Astrocyte of the hippocampus (primary cell): ENCODE results near the gene HEYL.
"Not testable (repeated sequence)": the region's sequence is repeated elsewhere in the genome, so short reads cannot be mapped to it uniquely, and the experiment has no call there.

Experiments used
- DNase-seq: peaks from one replicate; pipeline ENCODE4 v3.0.0; 2011; ENCODE audit warnings: low read depth, low spot score

HEYL gene

DNA sequence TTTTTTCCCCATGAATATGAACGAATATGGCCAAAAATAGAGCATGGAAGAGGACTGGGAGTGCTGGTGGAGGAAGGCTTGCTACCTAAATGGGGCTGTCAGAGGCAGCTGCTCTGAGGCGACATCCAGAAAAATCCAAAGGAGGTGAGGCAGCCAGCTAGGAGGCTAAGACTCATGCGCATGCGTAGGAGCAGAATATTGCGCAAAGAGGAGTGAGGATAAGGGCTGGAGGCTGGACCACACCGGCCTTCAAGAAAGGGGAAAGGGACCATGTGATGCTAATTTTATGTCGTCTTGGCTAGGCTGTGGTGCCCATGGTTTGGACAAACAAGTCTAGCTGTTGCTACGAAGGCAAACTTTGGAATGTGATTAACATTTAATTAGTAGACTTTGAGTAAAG lies 30.5 kb downstream of the HEYL start:
- DNase-seq, result no peak

DNA sequence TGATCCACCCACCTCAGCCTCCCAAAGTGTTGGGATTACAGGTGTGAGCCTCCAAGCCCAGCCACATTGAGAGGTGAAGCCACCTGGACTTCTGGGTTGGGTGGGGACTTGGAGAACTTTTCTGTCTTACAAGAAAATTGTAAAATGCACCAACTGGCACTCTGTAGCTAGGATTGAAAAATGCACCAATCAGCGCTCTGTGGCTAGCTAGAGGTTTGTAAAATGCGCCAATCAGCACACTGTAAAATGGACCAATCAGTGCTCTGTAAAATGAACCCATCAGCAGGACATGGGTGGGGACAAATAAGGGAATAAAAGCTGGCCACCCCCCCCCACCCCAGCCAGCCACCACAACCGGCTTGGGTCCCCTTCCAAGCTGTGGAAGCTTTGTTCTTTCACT lies 35.8 kb downstream of the HEYL start:
- DNase-seq, result not testable (repeated sequence)

DNA sequence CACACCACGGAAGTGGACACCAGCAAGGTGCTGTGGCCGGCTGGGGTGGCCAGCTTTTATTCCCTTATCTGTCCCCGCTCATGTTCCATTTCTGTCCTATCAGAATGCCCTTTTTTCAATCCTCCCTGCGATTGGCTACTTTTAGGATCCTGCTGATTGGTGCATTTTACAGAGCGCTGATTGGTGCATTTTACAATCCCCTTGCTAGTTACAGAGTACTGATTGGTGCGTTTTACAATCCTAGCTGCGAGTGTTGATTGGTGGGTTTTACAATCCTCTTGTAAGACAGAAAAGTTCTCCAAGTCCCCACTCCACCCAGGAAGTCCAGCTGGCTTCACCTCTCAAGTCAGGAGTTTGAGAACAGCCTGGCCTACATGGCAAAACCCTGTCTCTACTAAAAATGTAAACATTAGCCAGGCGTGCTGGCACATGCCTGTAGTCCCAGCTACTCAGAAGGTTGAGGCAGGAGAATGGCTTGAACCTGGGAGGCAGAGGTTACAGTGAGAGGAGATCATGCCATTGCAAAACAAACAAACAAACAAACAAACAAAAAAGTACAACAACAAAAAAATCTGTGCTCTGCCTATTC lies 37.7 kb downstream of the HEYL start:
- not testable (repeated sequence) for DNase-seq

DNA sequence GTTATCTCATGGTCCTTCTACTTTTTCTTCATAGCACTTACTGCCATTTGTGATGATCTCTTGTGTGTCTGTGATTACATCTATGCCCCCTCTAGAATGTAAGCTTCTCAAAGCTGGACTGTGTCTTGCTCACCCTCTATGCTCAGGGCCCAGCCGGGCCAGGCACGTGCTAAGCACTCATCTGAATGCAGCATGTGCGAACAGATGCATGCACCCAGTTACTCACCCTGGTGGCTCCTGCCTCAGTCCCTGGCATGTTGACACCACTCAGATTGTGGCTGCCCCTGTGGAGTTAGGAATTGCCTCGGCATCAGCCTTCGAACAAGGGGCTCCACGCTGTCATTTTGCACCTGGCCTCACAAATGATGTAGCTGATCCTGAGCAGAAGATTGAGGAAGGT lies 43.3 kb downstream of the HEYL start:
- no peak for DNase-seq

DNA sequence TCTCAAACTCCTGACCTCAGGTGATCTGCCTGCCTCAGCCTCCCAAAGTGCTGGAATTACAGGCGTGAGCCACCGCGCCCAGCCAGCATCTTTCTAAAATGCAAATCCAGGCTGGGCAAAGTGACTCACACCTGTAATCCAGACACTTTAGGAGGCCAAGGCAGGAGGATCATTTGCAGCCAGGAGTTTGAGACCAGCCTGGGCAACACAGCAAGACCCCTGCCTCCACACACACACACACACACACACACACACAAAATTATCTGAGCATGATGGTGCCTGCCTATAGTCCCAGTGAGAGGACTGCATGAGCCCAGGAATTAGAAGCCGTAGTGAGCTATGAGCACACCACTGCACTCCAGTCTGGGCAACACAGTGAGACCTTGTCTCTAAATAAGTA lies 46.1 kb downstream of the HEYL start:
- no peak for DNase-seq

DNA sequence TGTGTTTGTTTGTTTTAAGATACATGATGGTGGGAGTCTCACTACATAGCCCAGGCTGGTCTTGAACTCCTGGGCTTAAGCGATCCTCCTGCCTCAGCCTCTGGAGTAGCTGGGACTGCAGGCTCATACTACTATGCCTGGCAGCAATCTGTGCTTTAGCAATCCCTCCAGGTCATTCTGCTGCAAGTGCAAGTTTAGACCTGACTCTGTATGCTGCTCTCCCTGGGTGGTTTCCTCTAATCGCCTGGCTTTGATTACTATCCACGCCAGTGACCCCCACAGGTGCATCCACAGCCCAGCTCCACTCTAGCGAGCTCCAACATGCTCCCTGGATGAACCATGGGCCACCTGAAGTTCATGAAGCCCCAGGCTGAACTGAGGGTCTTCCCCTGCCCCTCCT lies 47.4 kb downstream of the HEYL start:
- no peak for DNase-seq

DNA sequence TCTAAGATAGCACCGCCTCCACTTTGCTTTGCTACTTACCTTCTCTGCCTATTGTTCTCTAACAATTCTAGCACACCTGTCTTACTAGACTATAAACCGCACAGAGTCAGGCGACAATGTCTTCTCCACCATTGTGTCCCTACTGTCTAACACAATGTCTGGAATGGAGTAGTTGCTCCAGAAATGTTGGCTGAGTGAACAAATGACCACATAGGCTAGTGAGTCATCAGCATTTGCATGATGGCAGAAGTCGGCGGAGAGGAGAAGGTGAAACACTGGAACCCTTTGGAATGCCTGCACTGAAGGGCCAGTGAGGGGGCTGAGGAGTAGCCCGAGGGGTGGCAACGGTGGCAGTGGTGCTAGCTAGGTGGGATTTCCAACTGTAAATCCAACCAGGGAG lies 48.9 kb downstream of the HEYL start:
- peak; percentile 68 for DNase-seq

DNA sequence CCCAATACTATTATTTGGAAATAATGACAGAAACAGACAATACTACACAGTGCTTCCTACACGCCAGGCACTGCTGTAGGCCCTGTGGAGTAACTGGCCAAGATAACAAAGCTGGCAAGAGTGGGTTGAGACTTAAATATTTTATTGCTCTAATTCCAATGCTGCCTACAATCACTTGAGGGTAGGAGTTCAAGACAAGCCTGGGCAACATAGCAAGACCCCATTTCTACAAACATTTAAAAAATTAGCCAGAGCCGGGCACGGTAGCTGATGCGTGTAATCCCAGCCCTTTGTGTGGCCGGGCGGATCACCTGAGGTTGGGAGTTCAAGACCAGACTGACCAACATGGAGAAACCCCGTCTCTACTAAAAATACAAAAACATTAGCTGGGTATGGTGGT lies 53.5 kb downstream of the HEYL start:
- DNase-seq, result no peak

DNA sequence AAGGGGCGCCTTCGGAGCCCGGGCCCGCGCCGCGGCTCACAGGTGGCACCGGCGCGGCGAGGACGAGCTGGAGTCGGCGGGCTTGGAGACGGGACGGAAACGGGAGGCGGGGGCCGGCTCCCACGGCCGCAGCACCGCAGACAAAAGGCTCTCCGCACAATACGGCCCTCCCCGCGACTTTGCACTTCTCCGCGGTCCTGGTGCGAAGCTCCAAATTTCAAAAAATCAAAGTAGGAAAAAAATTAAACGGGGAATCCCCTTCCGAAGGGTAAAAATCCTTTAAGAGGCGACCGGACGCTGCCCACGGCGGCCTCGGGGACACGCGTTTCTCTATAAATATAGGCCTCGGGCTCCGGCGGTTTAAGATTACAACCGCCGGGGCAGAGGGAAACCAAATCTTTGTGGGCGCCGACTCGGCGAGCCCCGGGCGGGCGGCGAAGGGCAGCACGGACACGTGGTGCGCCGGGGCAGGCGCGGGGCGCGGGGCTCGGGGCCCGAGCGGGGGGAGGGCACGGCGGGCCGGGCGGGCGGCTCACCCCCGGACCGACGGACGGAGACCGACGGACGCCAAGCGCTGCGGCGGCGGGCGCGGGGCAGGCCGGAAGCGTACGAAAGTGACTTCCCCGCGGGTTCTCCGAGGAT lies 63.3 kb downstream of the HEYL start:
- peak; percentile 56 for DNase-seq

DNA sequence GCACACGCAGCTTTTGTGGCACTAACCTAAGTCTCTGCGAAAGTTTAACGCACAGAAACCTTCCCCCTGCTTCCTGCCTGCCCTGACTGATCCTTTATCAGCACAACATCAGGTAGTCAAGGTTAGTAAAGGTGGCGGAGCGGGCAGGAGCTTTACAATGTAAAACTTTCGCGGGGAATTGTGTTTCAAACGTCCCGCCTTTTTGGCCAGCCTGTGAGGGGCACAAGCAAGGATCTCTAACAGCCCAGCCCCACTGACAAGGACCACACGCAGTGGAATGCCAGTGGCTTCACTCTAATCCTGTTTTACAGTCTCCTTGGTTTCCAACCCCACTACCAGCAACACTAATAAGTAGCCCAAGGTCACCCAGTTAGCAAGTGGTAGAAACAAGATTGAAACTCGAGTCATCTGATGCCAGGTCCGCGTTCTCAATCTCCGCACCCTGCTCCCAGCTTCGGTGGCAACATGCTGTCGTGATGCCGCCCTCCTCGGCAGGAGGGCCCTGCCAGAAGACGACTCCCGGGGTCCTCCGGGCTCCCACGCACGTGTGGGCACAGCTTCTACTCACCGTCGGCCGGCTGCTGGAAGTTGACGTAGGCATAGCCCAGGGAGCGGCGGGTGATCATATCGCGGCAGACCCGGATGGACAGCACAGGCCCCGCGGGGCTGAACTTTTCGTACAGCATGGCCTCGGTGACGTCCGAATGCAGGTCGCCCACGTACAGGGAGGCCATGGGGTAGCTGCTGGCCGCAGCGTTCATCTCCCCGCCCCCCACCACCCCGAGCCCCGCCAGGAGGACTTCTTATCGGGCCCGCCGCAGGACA lies 64.0 kb downstream of the HEYL start:
- peak; percentile 67 for DNase-seq

DNA sequence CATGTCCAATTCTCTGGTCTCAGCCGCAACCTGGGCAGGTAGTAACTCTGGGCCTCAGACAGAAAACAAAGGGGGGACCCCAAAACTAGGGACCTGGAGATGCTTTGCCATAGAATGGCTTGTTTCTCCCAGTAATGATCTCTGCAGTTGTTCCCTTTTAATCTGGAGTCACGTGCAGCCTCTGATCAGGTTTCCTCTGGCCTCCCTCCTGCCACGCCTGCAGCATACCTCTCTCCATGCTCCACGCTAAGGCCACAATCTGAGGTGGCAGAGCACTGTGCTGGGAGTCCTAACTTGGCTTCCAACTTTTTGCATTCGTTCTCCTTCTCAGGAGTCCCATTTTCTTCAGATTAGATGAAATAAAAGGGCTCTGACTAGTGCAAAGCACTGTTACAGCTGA lies 64.8 kb downstream of the HEYL start:
- peak; percentile 33 for DNase-seq
